Psoas muscle (tissue), 8 donors: ENCODE measurements around the gene FOS. TPM values are rescaled to one million over a fixed set of nuclear protein-coding genes. Genes with fewer than 3 reads are reported as not detected.

ENCODE experiments used
- ATAC-seq, 4 donors: fragments of 200-7000 bp; cut with Tn5 transposase; one replicate each; pipeline ENCODE4 v1.9.1; 2020; ENCODE audit warnings: moderate library complexity in 3 of 4, mild to moderate bottlenecking in 2 of 4
- DNase-seq, 2 donors: peaks; one replicate each; pipeline ENCODE4 v3.0.0-alpha.2; 2020
- H3K27ac ChIP-seq: fragments of 200-600 bp; one replicate; pipeline ENCODE4 v1.8.0; 2022
- H3K27me3 ChIP-seq, 3 donors: fragments of 200-600 bp in 1 of 3; one replicate each; pipeline versions ENCODE4 v1.6.1 to v1.8.0; 2013 to 2022; ENCODE audit warnings: low read length in 2 of 3, mild to moderate bottlenecking in 2 of 3, moderate library complexity in 1 of 3; ENCODE audit not compliant: insufficient read depth in 3 of 3
- H3K36me3 ChIP-seq, 2 donors: fragments of 200-600 bp in 1 of 2; one replicate each; pipeline versions ENCODE4 v1.6.1 to v1.8.0; 2013 to 2022; ENCODE audit warnings: low read depth in 1 of 2, mild to moderate bottlenecking in 1 of 2, moderate library complexity in 1 of 2; ENCODE audit not compliant: insufficient read depth in 1 of 2
- H3K4me1 ChIP-seq: fragments of 200-600 bp; one replicate; pipeline ENCODE4 v1.8.0; 2022
- H3K4me3 ChIP-seq: fragments of 200-600 bp; one replicate; pipeline ENCODE4 v1.8.0; 2022; ENCODE audit warnings: mild to moderate bottlenecking
- H3K9me3 ChIP-seq: fragments of 200-600 bp; one replicate; pipeline ENCODE4 v1.8.0; 2022
- whole genome bisulfite sequencing, 3 donors: extraction: QIAGEN DNeasy Blood & Tissue Kit; methylation state at CpG; one replicate each; pipeline versions ENCODE4 v1.1.6 to v1.1.7; 2013; 5-methylcytosine and 5-hydroxymethylcytosine counted together
- intact Hi-C, 2 donors: fragments of 100-400 bp; cut with DNase I; formaldehyde crosslinking; loops; one replicate each; pipeline versions ENCODE4 v1.11.0 to v1.14.2; 2022
- polyA plus RNA-seq, 3 donors: library from polyadenylated mRNA; stranded (reverse); fragments of 200-250 nt; gene quantifications; one replicate each; pipeline ENCODE4 v1.2.3, GENCODE V29; 2013
- total RNA-seq, 4 donors: library from RNA; stranded (reverse); fragmentation: NEBNext Ultra II Directional in 2 of 4; extraction: Animal tissue kit (Norgen Biotek cat#: 25700) in 2 of 4; gene quantifications; one replicate each; pipeline versions ENCODE4 v1.2.1 to v1.2.4, GENCODE V29; 2021 to 2023
- TF ChIP-seq, protein P1 (sequence below): fragments of 200-600 bp; IDR thresholded peaks from one replicate; pipeline ENCODE4 v1.8.0; 2022; ENCODE audit warnings: antibody characterized with exemption
- donor health status: healthy with polysubstance abuse.
- donor health status: DM: no; HTN: no; CAD: no; lungs with moderate emphysema.
- donor health status: Bipolar disorder and iron deficiency.
- donor health status: healthy.
- donor health status: DM: yes; HTN: yes; CAD: no.
- donor health status: DM: no; HTN: no; CAD: no.
- donor health status: DM: no; HTN: no; CAD: no.
- donor health status: DM: yes; HTN: yes; CAD: no.

Gene FOS
- total and polyA plus RNA-seq, 7 donors: 15.5 to 279 (median 51.0) TPM

DNA sequence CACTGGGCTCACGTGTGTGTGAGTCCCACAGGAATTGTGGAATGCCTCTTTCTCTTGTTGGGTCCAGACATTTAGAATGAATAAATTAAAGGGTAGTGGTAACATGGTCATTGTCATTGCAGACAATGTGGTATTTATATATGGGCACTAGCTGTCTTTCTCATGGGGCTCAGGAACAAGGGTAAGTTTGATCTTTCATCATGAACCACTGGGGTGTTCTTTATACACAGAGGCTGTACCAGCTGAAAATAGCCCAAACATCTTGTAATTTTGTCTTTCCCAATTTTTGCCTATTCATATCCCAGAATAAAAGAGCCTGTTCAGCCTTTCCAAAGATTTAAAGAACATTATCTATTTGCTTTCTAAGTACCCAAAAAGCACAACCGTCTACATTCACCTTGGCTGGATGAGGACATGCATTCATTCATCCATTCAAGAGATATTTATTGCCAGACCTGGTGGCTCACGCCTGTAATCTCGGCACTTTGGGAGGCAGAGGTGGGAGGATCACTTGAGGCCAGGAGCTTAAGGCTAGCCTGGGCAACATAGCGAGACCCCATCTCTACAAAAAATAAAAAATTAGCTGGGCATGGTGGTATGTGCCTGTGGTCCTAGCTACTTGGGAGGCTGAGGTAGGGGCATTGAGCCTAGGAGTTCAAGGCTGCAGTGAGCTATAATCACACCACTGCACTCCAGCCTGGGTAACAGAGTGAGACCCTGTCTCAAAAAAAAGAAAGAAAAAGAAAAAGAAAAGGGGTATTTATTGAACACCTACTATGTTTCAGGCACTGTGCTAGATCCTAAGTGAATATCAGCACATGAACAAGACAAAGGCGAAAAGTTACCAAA lies 4.4 kb upstream of the FOS start:
- DNase-seq (no peak), ATAC-seq (no peak)
- H3K4me1 ChIP-seq: peaks cover 9% of the 10 kb centered on the region
- intact Hi-C loops: no loop called here
- no peaks in the 10 kb centered on the region for H3K36me3 ChIP-seq
- no peak overlapping the region for H3K27ac ChIP-seq
- no peak overlapping the region for H3K4me3 ChIP-seq
- H3K27me3 ChIP-seq: no peaks in the 10 kb centered on the region
- WGBS, 3 donors: 71 to 88% (median 84%) methylated on average over 6 of the region's 6 CpGs
- TF ChIP-seq, protein P1, sequence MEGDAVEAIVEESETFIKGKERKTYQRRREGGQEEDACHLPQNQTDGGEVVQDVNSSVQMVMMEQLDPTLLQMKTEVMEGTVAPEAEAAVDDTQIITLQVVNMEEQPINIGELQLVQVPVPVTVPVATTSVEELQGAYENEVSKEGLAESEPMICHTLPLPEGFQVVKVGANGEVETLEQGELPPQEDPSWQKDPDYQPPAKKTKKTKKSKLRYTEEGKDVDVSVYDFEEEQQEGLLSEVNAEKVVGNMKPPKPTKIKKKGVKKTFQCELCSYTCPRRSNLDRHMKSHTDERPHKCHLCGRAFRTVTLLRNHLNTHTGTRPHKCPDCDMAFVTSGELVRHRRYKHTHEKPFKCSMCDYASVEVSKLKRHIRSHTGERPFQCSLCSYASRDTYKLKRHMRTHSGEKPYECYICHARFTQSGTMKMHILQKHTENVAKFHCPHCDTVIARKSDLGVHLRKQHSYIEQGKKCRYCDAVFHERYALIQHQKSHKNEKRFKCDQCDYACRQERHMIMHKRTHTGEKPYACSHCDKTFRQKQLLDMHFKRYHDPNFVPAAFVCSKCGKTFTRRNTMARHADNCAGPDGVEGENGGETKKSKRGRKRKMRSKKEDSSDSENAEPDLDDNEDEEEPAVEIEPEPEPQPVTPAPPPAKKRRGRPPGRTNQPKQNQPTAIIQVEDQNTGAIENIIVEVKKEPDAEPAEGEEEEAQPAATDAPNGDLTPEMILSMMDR: no peak
- no peaks in the 10 kb centered on the region for H3K9me3 ChIP-seq

DNA sequence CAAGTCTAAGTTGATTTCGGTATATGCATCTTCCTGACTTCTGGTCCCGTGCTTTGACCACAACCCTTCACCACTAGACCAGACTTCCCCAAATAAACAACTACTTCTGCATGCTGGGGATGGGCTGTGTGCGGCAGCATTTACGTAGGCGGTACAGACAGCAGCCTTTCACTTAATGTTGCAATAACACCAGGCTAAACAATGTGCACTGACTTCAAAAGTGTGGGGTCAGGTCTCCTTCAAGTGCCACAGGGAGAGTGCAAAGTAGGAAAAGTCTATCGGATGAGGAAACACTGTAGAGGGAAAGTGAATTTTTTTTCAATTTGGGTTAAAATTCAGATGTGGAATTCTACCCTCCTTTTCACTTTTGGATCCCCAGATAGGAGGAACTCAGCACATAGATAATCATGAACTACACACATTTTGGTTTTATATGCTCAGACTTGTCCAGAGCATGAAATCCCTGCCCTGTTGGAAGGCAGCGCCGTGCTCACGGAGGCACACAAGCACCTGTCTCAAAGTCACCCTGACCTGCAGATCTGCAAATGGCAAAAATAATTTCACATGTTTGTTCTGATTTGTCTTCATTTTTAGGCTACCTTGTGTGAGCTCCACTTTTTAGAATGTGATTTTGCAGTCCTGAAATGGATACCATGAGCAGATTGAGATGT lies 3.6 kb upstream of the FOS start:
- Histone ChIP-seq H3K27me3 (no peaks in the 10 kb centered on the region), H3K27ac (peak overlapping the region; percentile 98), H3K4me1 (peaks cover 13% of the 10 kb centered on the region), H3K4me3 (no peak overlapping the region), H3K9me3 (no peaks in the 10 kb centered on the region), H3K36me3 (peaks cover 0 to 4% of the 10 kb centered on the region in 2 donors)
- no peak for ATAC-seq
- no peak for DNase-seq
- TF ChIP-seq, protein P1: no peak
- intact Hi-C loops: loop anchor here in 1 of 2 donors (5.0 kb wide), 2 partner anchors 38 to 98 kb away; partner anchors contain the start of gene TMED10
- WGBS, 3 donors: 82 to 84% (median 83%) methylated on average over 9 of the region's 9 CpGs

DNA sequence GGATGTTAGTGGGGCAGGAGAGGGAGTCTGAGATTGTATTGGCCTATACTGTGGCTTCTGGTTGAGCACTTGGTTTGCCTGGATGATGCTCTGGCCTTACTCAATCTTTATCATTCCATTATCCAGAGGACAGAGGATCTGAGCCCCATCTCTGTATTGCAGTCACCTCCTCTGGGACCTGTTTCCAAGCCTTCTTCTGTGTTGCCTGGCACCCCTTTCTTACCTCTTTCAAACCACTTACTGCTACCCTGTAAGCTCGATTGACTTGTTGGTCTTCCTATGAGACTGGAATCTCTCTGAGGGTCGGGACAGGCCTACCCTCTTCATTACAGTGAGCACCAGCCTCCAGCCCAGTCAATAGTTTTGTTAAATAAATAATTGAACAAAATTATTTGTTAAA lies 3.0 kb upstream of the FOS start:
- DNase-seq: no peak
- peaks cover 0 to 9% of the 10 kb centered on the region in 2 donors for H3K36me3 ChIP-seq
- no peak overlapping the region for H3K4me3 ChIP-seq
- peak overlapping the region; percentile 98 for H3K27ac ChIP-seq
- TF ChIP-seq, protein P1: no peak
- H3K4me1 ChIP-seq: peaks cover 19% of the 10 kb centered on the region
- ATAC-seq: no peak
- intact Hi-C loops: loop anchor here in 1 of 2 donors (5.0 kb wide), 2 partner anchors 38 to 98 kb away; partner anchors contain the start of gene TMED10
- H3K9me3 ChIP-seq: no peaks in the 10 kb centered on the region
- H3K27me3 ChIP-seq: no peaks in the 10 kb centered on the region
- WGBS, 3 donors: 48 to 96% (median 93%) methylated on average over 2 of the region's 2 CpGs

DNA sequence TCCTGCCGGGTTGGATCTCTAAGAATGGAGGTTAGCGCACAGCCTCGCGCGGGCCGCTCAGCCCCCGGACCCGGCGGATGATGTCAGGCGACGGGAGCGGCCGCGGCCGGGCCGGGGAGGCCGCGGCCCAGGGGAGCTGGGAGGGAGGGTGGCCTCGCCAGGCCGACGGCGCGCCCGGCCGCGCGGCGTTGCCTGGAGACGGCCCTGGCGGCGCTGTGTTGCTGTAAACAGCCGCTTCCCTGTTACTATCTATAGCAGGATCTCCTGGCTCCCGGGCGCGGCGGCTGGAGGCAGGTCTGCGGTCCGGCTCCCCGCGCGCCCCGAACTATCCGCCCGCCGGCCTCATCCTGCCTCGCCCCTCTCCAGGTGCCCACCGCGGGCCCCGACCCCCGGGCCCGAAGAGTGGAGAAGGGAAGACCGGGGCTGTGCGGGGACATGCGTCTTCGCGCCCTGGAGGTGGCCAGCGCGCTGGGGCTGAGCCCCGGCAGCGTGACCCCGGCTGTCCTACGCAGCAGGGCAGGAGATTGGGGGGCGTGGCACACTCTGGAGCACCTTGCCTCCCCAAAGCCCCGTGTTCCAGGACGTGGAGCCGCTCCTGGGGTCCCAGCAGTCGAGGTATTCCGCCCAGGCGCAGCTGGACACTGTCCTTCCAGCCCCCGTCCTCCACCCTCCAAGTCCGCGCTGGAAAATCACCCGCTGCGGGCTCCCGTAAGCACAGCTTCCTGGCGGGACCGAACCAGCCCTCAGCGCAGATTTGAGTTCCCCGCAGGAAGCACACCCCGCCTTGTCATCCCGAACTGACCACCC lies 1.4 kb upstream of the FOS start:
- ATAC-seq (peak; percentile 73 to 79 (median 77)), DNase-seq (peak; percentile 90 to 95)
- 0% methylated on average over 63 to 81 of the region's 81 CpGs for WGBS, 3 donors
- TF ChIP-seq, protein P1: no peak
- no peaks in the 10 kb centered on the region for H3K9me3 ChIP-seq
- H3K27ac ChIP-seq: peak overlapping the region; percentile 98
- intact Hi-C loops: loop anchor here in 1 of 2 donors (1.0 to 5.0 kb wide), 3 partner anchors 19 to 100 kb away; partner anchors contain the start of gene TMED10
- H3K27me3 ChIP-seq: no peaks in the 10 kb centered on the region
- peaks cover 30% of the 10 kb centered on the region for H3K4me1 ChIP-seq
- H3K4me3 ChIP-seq: peak overlapping the region; percentile 83
- H3K36me3 ChIP-seq: peaks cover 3 to 25% of the 10 kb centered on the region in 2 donors
